Neutrophil (primary cell): ENCODE results near the gene FKRP.

ENCODE experiments used
- H3K27ac ChIP-seq: fragments of 200-600 bp; sonication (generic); 2 replicates; pipeline ENCODE4 v1.5.1; 2016; ENCODE audit warnings: mild to moderate bottlenecking, moderate library complexity
- H3K27me3 ChIP-seq: fragments of 200-600 bp; sonication (generic); 2 replicates; pipeline ENCODE4 v1.6.0; 2016; ENCODE audit warnings: mild to moderate bottlenecking
- H3K36me3 ChIP-seq: fragments of 200-600 bp; sonication (generic); 2 replicates; pipeline ENCODE4 v1.5.1; 2017
- H3K4me1 ChIP-seq, 2 experiments: fragments of 200-600 bp in 1 of 2; sonication (generic) in 1 of 2; 1 replicate in 1 of 2; 2 replicates in 1 of 2; pipeline versions ENCODE4 v1.5.1 to v1.6.1; 2013 to 2016; ENCODE audit warnings: low read depth in 1 of 2, low read length in 1 of 2, mild to moderate bottlenecking in 1 of 2, moderate library complexity in 1 of 2; ENCODE audit not compliant: control insufficient read depth in 1 of 2, insufficient read depth in 1 of 2
- H3K4me3 ChIP-seq, 2 experiments: fragments of 200-600 bp in 1 of 2; sonication (generic) in 1 of 2; 1 replicate in 1 of 2; 2 replicates in 1 of 2; pipeline ENCODE4 v1.5.1; 2013 to 2016; ENCODE audit warnings: low read depth in 1 of 2, low read length in 1 of 2, mild to moderate bottlenecking in 1 of 2, moderate library complexity in 1 of 2
- H3K9me3 ChIP-seq: fragments of 200-600 bp; sonication (generic); 2 replicates; pipeline ENCODE4 v1.5.1; 2016
- TF ChIP-seq, protein P1 (sequence below): fragments of 200-600 bp; sonication (generic); IDR thresholded peaks from 2 replicates; pipeline ENCODE4 v1.5.1; 2016; ENCODE audit warnings: antibody characterized with exemption

FKRP gene

DNA sequence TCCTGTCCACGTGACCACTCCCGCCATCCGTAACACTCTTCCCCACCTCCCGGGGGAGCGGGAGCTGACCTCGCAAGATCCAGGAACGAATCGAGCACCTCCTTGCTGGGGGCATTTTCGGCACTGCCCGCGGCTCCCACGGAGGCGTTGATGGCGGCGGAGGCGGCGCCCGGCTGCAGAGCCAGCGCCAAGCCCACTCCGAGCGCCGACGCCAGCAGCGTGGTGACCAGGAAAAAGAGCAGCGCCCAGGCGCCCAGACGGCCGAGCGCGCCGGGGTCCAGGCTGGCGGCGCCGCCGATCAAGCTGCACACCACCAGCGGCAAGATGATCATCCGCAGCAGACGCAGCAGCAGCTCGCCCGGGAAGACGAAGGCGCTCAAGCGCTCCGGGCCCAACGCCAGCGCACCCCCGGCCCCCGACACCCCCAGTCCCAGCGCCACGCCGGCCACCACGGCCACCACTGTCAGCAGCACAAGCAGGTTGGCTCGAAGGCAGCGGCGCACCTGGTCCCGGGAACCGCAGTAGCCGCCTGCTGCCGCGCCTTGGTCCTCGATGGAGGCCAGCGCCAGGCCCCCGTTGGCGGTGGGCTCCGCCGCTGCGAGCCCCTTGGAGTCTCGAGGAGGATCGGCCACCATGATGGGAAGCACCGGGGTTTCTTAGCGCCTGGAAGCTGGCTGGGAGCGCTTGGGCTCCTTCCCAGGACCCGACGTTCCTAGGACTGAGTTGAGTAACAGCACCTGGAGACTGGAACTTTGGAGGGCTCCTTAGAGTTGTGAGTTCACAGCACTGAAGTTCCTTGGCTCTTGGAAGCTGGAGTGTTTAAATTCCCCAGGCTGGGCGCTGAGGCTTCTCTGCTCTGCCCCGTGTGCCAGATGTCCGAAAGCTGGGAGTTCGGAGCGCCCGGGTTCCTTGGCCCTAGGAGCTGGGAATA is 41.7 kb downstream of the FKRP start:
- Histone ChIP-seq H3K36me3 (no peaks in the 10 kb centered on the region), H3K9me3 (no peaks in the 10 kb centered on the region), H3K27me3 (peaks cover 4% of the 10 kb centered on the region), H3K4me3 (peak overlapping the region; percentile 73 to 80), H3K27ac (peak overlapping the region; percentile 80), H3K4me1 (peaks cover 47 to 50% of the 10 kb centered on the region in 2 experiments)
- TF ChIP-seq, protein P1, sequence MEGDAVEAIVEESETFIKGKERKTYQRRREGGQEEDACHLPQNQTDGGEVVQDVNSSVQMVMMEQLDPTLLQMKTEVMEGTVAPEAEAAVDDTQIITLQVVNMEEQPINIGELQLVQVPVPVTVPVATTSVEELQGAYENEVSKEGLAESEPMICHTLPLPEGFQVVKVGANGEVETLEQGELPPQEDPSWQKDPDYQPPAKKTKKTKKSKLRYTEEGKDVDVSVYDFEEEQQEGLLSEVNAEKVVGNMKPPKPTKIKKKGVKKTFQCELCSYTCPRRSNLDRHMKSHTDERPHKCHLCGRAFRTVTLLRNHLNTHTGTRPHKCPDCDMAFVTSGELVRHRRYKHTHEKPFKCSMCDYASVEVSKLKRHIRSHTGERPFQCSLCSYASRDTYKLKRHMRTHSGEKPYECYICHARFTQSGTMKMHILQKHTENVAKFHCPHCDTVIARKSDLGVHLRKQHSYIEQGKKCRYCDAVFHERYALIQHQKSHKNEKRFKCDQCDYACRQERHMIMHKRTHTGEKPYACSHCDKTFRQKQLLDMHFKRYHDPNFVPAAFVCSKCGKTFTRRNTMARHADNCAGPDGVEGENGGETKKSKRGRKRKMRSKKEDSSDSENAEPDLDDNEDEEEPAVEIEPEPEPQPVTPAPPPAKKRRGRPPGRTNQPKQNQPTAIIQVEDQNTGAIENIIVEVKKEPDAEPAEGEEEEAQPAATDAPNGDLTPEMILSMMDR = no peak

DNA sequence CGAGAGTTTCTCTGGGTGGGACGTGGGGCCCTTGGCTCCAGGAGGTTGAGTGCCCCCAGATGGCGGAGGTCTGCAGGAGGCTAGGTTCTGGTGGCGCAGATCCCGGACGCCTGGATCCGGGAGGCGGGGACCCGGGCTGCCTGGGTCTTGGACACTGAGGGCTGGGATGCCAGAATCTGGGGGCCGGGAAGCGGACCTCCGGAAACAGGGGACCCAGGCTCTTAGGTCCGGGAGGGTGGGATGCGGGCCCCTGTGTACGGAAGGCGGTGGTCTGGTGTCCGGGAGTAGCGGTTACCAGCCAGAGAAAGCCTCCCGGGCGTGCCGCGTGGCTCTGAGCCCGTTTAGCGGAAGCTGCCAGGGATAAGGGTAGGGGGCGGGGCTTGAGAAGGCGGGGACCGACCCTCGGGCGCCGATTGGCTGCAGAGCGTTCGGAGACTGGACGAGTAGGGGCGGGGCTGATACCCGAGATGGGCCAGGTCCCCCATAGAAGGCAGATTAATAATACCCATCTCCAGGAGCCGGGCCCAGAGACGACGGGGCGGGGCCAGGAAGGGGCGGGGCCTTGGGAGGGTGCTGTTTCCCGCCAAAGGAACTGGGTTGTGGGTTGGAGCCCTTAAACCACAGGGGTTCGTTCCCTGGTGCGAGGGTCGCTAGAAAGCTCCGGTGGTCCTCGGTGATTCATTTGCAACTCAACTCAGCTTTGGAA is 42.6 kb downstream of the FKRP start, which contains the start of gene SLC1A5:
TSS of gene SLC1A5 (minus strand) at position 333 of the 706 bp plus-strand sequence. CDS start 629 bp downstream, outside the sequence.
- no peaks in the 10 kb centered on the region for H3K36me3 ChIP-seq
- H3K4me3 ChIP-seq = peak within 1 kb of the TSS; percentile 73 to 80
- TF ChIP-seq, protein P1 = peak; percentile 24
- H3K27me3 ChIP-seq = peaks cover 4% of the 10 kb centered on the region
- H3K4me1 ChIP-seq = peaks cover 47 to 50% of the 10 kb centered on the region in 2 experiments
- H3K27ac ChIP-seq = peak within 1 kb of the TSS; percentile 80
- no peaks in the 10 kb centered on the region for H3K9me3 ChIP-seq

DNA sequence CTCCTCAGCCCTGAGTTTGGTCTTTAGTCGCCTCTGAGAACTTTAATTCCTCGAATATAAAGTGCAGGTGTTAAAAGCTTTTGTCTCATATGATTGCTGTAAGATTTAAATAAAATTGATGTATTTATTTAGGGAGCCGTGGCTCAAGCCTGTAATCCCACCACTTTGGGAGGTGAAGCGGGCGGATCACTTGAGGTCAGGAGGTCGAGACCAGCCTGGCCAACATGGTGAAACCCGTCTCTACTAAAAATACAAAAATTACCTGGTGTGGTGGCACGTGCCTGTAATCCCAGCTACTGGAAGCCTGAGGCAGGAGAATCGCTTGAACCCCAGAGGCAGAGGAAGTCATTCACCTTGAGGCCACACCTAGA is 43.1 kb downstream of the FKRP start:
- H3K36me3 ChIP-seq = no peaks in the 10 kb centered on the region
- H3K4me1 ChIP-seq = peaks cover 45 to 49% of the 10 kb centered on the region in 2 experiments
- H3K4me3 ChIP-seq = peak overlapping the region; percentile 73 to 80
- TF ChIP-seq, protein P1 = no peak
- no peaks in the 10 kb centered on the region for H3K9me3 ChIP-seq
- peaks cover 8% of the 10 kb centered on the region for H3K27me3 ChIP-seq
- no peak overlapping the region for H3K27ac ChIP-seq

DNA sequence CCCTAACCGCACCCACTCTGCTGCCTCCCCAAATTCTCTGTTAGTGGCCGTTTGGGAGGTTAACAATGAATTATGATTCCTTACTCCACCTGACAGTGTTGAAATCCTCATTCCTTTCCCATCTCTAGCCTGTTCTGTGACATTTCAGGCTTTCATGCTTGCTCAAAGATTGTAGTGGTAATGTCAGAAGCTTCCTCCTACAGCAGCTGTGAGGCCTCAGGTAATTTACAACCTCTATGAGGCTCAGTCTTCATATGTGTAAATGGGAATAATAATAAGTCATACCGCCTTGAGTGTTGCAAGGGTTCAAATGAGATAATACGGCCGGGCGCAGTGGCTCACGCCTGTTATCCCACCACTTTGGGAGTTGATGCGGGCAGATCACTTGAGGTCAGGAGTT is 43.5 kb downstream of the FKRP start:
- H3K27ac ChIP-seq = no peak overlapping the region
- TF ChIP-seq, protein P1 = no peak
- H3K4me1 ChIP-seq = peaks cover 41 to 45% of the 10 kb centered on the region in 2 experiments

DNA sequence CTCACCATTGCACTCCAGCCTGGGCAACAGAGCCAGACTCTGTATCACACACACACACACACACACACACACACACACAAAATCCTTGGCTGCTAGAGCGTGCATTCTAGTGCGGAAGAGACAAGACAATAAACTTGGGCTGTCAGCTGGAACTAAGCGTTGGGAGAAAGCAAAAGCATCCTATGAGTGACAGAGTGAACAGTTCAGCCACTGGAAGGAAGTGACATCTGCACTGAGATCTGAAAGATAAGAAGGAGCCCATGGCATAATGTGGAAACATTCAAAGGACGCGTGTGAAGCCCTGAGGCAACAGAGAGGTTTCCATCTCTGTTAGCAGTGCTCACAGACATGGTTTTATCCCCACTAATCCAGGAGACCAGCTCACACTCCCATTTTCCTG is 46.1 kb downstream of the FKRP start:
- Histone ChIP-seq H3K4me3 (no peak overlapping the region), H3K27me3 (peaks cover 21% of the 10 kb centered on the region), H3K36me3 (no peaks in the 10 kb centered on the region), H3K27ac (no peak overlapping the region), H3K9me3 (no peaks in the 10 kb centered on the region), H3K4me1 (peaks cover 15 to 19% of the 10 kb centered on the region in 2 experiments)
- TF ChIP-seq, protein P1 = no peak

More for the DNA sequence above, 43.5 kb downstream of the FKRP start:
- no peaks in the 10 kb centered on the region for H3K36me3 ChIP-seq
- peaks cover 9% of the 10 kb centered on the region for H3K27me3 ChIP-seq
- no peak overlapping the region for H3K4me3 ChIP-seq
- H3K9me3 ChIP-seq = no peaks in the 10 kb centered on the region
